Pancreas (tissue), 10 donors: ENCODE data around the gene RAB30. TPM values are rescaled to one million over a fixed set of nuclear protein-coding genes. Genes with fewer than 3 reads are reported as not detected.
A peak's percentile ranks its signal among the peaks of the same experiment; 100 is the strongest.

ENCODE experiments used
- ATAC-seq, 4 donors: fragments of 200-7000 bp; cut with Tn5 transposase; one replicate each; pipeline versions ENCODE4 v1.8.0 to v1.9.1; 2020; ENCODE audit warnings: mild to moderate bottlenecking in 4 of 4, moderate library complexity in 4 of 4
- DNase-seq, 6 donors: peaks; one replicate each; pipeline ENCODE4 v3.0.0-alpha.2; 2020
- FAIRE-seq: peaks from 2 replicates; lab custom pipeline; 2012; peaks lifted over from hg19 to GRCh38; lab: Jason Lieb, UNC
- H3K27ac ChIP-seq, 4 donors: fragments of 200-600 bp; sonication (generic); 1 replicate in 3 of 4; 2 replicates in 1 of 4; pipeline versions ENCODE4 v1.5.0 to v1.8.0; 2020
- H3K27me3 ChIP-seq, 4 donors: fragments of 200-600 bp; one replicate each; pipeline ENCODE4 v1.8.0; 2021
- H3K36me3 ChIP-seq, 3 donors: fragments of 200-600 bp; sonication (generic) in 1 of 3; one replicate each; pipeline versions ENCODE4 v1.5.0 to v1.8.0; 2020 to 2021
- H3K4me1 ChIP-seq, 3 donors: fragments of 200-600 bp; one replicate each; pipeline ENCODE4 v1.8.0; 2021
- H3K4me3 ChIP-seq, 4 donors: fragments of 200-600 bp; sonication (generic) in 2 of 4; one replicate each; pipeline versions ENCODE4 v1.5.0 to v1.8.0; 2020 to 2021
- H3K9me3 ChIP-seq, 4 donors: fragments of 200-600 bp; one replicate each; pipeline ENCODE4 v1.8.0; 2021
- CTCF ChIP-seq, 4 donors: fragments of 200-600 bp; sonication (generic) in 3 of 4; IDR thresholded peaks; one replicate each; pipeline versions ENCODE4 v1.5.0 to v1.8.0; 2021; ENCODE audit warnings: antibody characterized with exemption in 4 of 4
- WGBS, 2 donors: extraction: QIAGEN DNeasy Blood & Tissue Kit; methylation state at CpG; one replicate each; pipeline ENCODE4 v1.1.7; 2013; 5-methylcytosine and 5-hydroxymethylcytosine counted together
- intact Hi-C, 3 donors: fragments of 100-400 bp; cut with DNase I; formaldehyde crosslinking; loops; one replicate each; pipeline versions ENCODE4 v1.11.1 to v1.14.2; 2022
- polyA plus RNA-seq, 2 donors: library from polyadenylated mRNA; stranded (reverse); fragments of 200-250 nt; gene quantifications; one replicate each; pipeline ENCODE4 v1.2.3, GENCODE V29; 2013
- total RNA-seq, 6 donors: library from RNA; stranded (reverse); fragmentation: NEBNext Ultra II Directional in 4 of 6; extraction: Animal tissue kit (Norgen Biotek cat#: 25700) in 4 of 6; gene quantifications; one replicate each; pipeline versions ENCODE4 v1.2.1 to v1.2.4, GENCODE V29; 2021 to 2023
- donor health status: healthy with polysubstance abuse.
- donor health status: DM: no; HTN: no; CAD: no; lungs with moderate emphysema.
- donor health status: DM: no; HTN: no; CAD: no.
- donor health status: control.
- donor health status: control.
- donor health status: Bipolar disorder and iron deficiency.
- donor health status: DM: yes; HTN: yes; CAD: no.
- donor health status: DM: no; HTN: no; CAD: no.
- donor health status: DM: no; HTN: no; CAD: no.
- donor health status: DM: yes; HTN: yes; CAD: no.

RAB30 gene
- total RNA-seq = 1 to 10 TPM; 4.0 to 6.7 (median 5.3) TPM
- polyA plus RNA-seq = 1 to 10 TPM; 1.0 to 1.5 TPM

- peak; percentile 90 for FAIRE-seq
- Histone ChIP-seq H3K9me3 (no peaks in the 10 kb centered on the region), H3K27me3 (no peaks in the 10 kb centered on the region), H3K27ac (peak within 1 kb of the TSS; percentile 68 to 91 (median 80)), H3K4me1 (peaks cover 0 to 18% (median 10%) of the 10 kb centered on the region in 3 donors), H3K4me3 (peak within 1 kb of the TSS; percentile 51 to 75 (median 58)), H3K36me3 (no peaks in the 10 kb centered on the region)
- no peak for TF ChIP-seq CTCF (IDR thresholded peaks at IDR 0.05)
- WGBS, 2 donors = 0 to 1% methylated on average over 35 of the region's 35 CpGs
- ATAC-seq = peak; percentile 97 to 98 (median 97)
- peak; percentile 88 to 99 (median 96) for DNase-seq
- intact Hi-C loops = no loop called here
Observed at GRCh38 chr11:83071567-83072349, at the start of gene RAB30. TSS of gene RAB30 (minus strand) at chr11:83071897. CDS start at chr11:82997316, 74,581 bp downstream.

GRCh38 chr11:83120327-83120726 is 48.6 kb upstream of the RAB30 start:
- intact Hi-C loops = no loop called here
- ATAC-seq (no peak), DNase-seq (no peak), FAIRE-seq (no peak)
- no peaks in the 10 kb centered on the region for H3K4me1 ChIP-seq
- no peaks in the 10 kb centered on the region for H3K9me3 ChIP-seq
- H3K36me3 ChIP-seq = no peaks in the 10 kb centered on the region
- H3K4me3 ChIP-seq = no peak overlapping the region
- H3K27ac ChIP-seq = no peak overlapping the region
- no peaks in the 10 kb centered on the region for H3K27me3 ChIP-seq
- no peak for TF ChIP-seq CTCF (IDR thresholded peaks at IDR 0.05)

- 69 to 73% methylated on average over 3 of the region's 3 CpGs for WGBS, 2 donors
- FAIRE-seq = no peak
- ATAC-seq = no peak
- H3K36me3 ChIP-seq = no peaks in the 10 kb centered on the region
- no peaks in the 10 kb centered on the region for H3K9me3 ChIP-seq
- intact Hi-C loops = no loop called here
- DNase-seq = no peak
- TF ChIP-seq CTCF (IDR thresholded peaks at IDR 0.05) = no peak
- H3K27me3 ChIP-seq = no peaks in the 10 kb centered on the region
- no peak overlapping the region for H3K27ac ChIP-seq
- no peak overlapping the region for H3K4me3 ChIP-seq
- no peaks in the 10 kb centered on the region for H3K4me1 ChIP-seq
Observed at GRCh38 chr11:83119216-83119615, 47.5 kb upstream of the RAB30 start.

GRCh38 chr11:83118814-83119213 is 47.1 kb upstream of the RAB30 start:
- H3K27ac ChIP-seq = no peak overlapping the region
- intact Hi-C loops = no loop called here
- H3K27me3 ChIP-seq = no peaks in the 10 kb centered on the region
- no peak for DNase-seq
- H3K9me3 ChIP-seq = no peaks in the 10 kb centered on the region
- H3K4me1 ChIP-seq = no peaks in the 10 kb centered on the region
- no peak overlapping the region for H3K4me3 ChIP-seq
- FAIRE-seq = no peak
- H3K36me3 ChIP-seq = no peaks in the 10 kb centered on the region
- ATAC-seq = no peak
- no peak for TF ChIP-seq CTCF (IDR thresholded peaks at IDR 0.05)

- TF ChIP-seq CTCF (IDR thresholded peaks at IDR 0.05) = no peak
- Histone ChIP-seq H3K27ac (no peak overlapping the region), H3K36me3 (no peaks in the 10 kb centered on the region), H3K4me1 (no peaks in the 10 kb centered on the region), H3K4me3 (no peak overlapping the region), H3K9me3 (no peaks in the 10 kb centered on the region), H3K27me3 (no peaks in the 10 kb centered on the region)
- WGBS, 2 donors = 79 to 86% methylated on average over 3 of the region's 3 CpGs
- ATAC-seq (no peak), FAIRE-seq (no peak), DNase-seq (no peak)
- intact Hi-C loops = no loop called here
Observed at GRCh38 chr11:83116015-83116641, 44.4 kb upstream of the RAB30 start.
